ENCODE results near the gene WNT8B.

Gene WNT8B

GRCh38 chr10:100509241-100509840 is 46.5 kb downstream of the WNT8B start:
- Histone ChIP-seq H3K4me3 (no peak overlapping the region), H3K36me3 (peaks cover 9 to 71% (median 47%) of the 10 kb centered on the region in 3 donors)

GRCh38 chr10:100510533-100511308 is 47.9 kb downstream of the WNT8B start:
- intact Hi-C loops (cut with DNase I; ENCODE audit: low total_unique reads): no loop called here
- no peak for DNase-seq
- TF ChIP-seq, protein P1, sequence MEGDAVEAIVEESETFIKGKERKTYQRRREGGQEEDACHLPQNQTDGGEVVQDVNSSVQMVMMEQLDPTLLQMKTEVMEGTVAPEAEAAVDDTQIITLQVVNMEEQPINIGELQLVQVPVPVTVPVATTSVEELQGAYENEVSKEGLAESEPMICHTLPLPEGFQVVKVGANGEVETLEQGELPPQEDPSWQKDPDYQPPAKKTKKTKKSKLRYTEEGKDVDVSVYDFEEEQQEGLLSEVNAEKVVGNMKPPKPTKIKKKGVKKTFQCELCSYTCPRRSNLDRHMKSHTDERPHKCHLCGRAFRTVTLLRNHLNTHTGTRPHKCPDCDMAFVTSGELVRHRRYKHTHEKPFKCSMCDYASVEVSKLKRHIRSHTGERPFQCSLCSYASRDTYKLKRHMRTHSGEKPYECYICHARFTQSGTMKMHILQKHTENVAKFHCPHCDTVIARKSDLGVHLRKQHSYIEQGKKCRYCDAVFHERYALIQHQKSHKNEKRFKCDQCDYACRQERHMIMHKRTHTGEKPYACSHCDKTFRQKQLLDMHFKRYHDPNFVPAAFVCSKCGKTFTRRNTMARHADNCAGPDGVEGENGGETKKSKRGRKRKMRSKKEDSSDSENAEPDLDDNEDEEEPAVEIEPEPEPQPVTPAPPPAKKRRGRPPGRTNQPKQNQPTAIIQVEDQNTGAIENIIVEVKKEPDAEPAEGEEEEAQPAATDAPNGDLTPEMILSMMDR (IDR thresholded peaks at IDR 0.05): no peak
- H3K27me3 ChIP-seq: no peaks in the 10 kb centered on the region
- H3K9me3 ChIP-seq: no peaks in the 10 kb centered on the region
- peaks cover 17 to 64% (median 41%) of the 10 kb centered on the region in 3 donors for H3K36me3 ChIP-seq
- H3K27ac ChIP-seq: no peak overlapping the region
- no peaks in the 10 kb centered on the region for H3K4me1 ChIP-seq
- H3K4me3 ChIP-seq: no peak overlapping the region

More at GRCh38 chr10:100509241-100509840, 46.5 kb downstream of the WNT8B start:
- Histone ChIP-seq H3K9me3 (no peaks in the 10 kb centered on the region), H3K4me1 (no peaks in the 10 kb centered on the region), H3K27me3 (no peaks in the 10 kb centered on the region), H3K27ac (no peak overlapping the region)
- intact Hi-C loops (cut with DNase I; ENCODE audit: low total_unique reads): no loop called here
- TF ChIP-seq, protein P1 (IDR thresholded peaks at IDR 0.05): no peak
- no peak for DNase-seq

DNA sequence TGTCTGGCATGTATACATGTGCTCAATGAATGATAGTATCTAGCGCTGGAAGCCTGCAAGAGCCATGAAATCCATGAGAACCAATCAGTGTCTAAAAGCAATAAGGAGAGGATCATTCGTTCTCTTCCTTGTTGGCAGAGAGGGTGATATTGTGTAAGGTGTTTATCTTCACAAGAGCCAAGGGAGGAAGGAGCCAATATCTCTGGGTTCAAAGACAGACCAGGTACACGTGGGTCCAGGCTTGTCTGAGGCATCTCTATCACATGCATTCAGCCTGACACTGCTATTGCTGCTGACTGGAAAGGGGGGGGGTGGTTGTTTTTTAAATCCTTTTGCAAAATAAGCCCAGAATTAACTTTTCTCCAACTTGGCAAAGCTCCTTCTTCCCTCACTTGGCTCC is 52.8 kb downstream of the WNT8B start:
- H3K36me3 ChIP-seq: peaks cover 10 to 29% (median 12%) of the 10 kb centered on the region in 3 donors
- no peaks in the 10 kb centered on the region for H3K9me3 ChIP-seq
- TF ChIP-seq, protein P1 (IDR thresholded peaks at IDR 0.05): no peak
- no peak overlapping the region for H3K27ac ChIP-seq
- no peaks in the 10 kb centered on the region for H3K27me3 ChIP-seq
- no peak overlapping the region for H3K4me3 ChIP-seq
- DNase-seq: no peak
- intact Hi-C loops (cut with DNase I; ENCODE audit: low total_unique reads): loop anchor here (5.0 kb wide), 2 partner anchors 83 to 178 kb away; no protein-coding TSS in a partner anchor
- peaks cover 0 to 14% (median 12%) of the 10 kb centered on the region in 4 donors for H3K4me1 ChIP-seq

DNA sequence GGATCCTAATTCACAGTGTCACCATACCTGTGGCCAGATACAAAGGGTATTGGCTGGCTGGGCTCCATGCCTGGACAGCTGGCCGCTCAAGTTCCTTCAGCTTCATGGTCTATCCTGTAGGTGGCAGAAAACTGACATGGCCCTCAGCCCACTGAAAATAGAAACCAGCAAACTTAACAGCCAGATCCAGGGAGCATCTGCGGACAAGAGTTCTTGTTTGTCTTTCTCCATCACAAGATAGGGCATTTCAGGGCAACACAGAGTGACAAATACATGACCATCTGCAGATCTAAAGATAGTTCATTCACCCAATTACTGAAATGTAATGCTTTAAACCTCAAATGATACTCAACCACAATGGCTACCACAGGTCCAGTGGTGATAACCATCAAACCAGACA is 54.0 kb downstream of the WNT8B start:
- TF ChIP-seq, protein P1 (IDR thresholded peaks at IDR 0.05): no peak
- H3K27me3 ChIP-seq: no peaks in the 10 kb centered on the region
- no peak for DNase-seq
- intact Hi-C loops (cut with DNase I; ENCODE audit: low total_unique reads): loop anchor here (5.0 kb wide), 2 partner anchors 85 to 180 kb away; no protein-coding TSS in a partner anchor
- peaks cover 6 to 21% (median 12%) of the 10 kb centered on the region in 3 donors for H3K36me3 ChIP-seq
- no peaks in the 10 kb centered on the region for H3K9me3 ChIP-seq
- peaks cover 0 to 14% (median 12%) of the 10 kb centered on the region in 4 donors for H3K4me1 ChIP-seq
- H3K27ac ChIP-seq: no peak overlapping the region
- no peak overlapping the region for H3K4me3 ChIP-seq

DNA sequence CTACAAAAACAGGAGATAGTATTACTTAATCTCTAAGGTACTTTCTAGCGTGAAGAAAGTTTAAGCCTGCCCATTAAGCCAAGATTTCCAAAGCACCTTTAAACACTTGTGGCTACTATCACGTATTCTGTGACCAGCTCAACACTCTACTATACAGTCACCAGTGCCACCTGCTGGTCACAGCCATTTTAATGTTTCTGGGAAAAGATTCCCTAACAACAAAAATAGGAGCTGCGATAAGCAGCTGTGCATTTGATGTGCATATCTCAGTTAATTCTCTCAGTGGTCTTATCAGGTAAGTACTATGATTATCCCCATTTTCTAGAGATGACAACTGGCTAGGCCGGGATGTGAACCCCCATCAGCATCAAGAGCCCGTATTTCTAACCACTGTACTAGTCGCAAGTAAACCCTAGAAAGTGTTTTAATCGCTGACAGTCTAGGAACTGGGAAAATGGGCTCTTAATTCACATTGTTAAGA is 56.0 kb downstream of the WNT8B start:
- Histone ChIP-seq H3K36me3 (peaks cover 12 to 23% (median 15%) of the 10 kb centered on the region in 3 donors), H3K9me3 (no peaks in the 10 kb centered on the region), H3K27me3 (no peaks in the 10 kb centered on the region), H3K27ac (no peak overlapping the region), H3K4me1 (peaks cover 0 to 14% (median 12%) of the 10 kb centered on the region in 4 donors), H3K4me3 (peak overlapping the region; percentile 39 to 54)
- DNase-seq: peak; percentile 69 to 71
- TF ChIP-seq, protein P1 (IDR thresholded peaks at IDR 0.05): peak; percentile 69 to 71
- intact Hi-C loops (cut with DNase I; ENCODE audit: low total_unique reads): loop anchor here (5.0 kb wide), 2 partner anchors 86 to 182 kb away; no protein-coding TSS in a partner anchor

All from tibial artery (tissue), 4 donors.